Mesenchymal stem cell (in vitro differentiated cells and primary cell): ENCODE data around the gene KTI12.

Source experiments
- DNase-seq: peaks from one replicate; pipeline ENCODE4 v3.0.0-alpha.2; 2013
- H2AFZ ChIP-seq: one replicate; pipeline ENCODE4 v1.6.1; 2013; ENCODE audit warnings: low read depth, mild to moderate bottlenecking, control low read depth, inconsistent platforms, low read length, moderate library complexity
- H2AK5ac ChIP-seq: 2 replicates; pipeline ENCODE4 v1.6.1; 2013; ENCODE audit warnings: low read length, moderate library complexity, mild to moderate bottlenecking, inconsistent platforms; ENCODE audit not compliant: severe bottlenecking
- H2BK120ac ChIP-seq: one replicate; pipeline ENCODE4 v1.6.1; 2013; ENCODE audit warnings: low read depth, mild to moderate bottlenecking, inconsistent platforms, low read length, moderate library complexity
- H2BK12ac ChIP-seq, 2 experiments: one replicate each; pipeline ENCODE4 v1.6.1; 2013; ENCODE audit warnings: inconsistent platforms in 2 of 2, low read length in 2 of 2, mild to moderate bottlenecking in 2 of 2, moderate library complexity in 2 of 2, control low read depth in 1 of 2
- H2BK15ac ChIP-seq: one replicate; pipeline ENCODE4 v1.6.1; 2013; ENCODE audit warnings: mild to moderate bottlenecking, low read depth, inconsistent platforms; ENCODE audit not compliant: poor library complexity, severe bottlenecking
- H2BK5ac ChIP-seq: 2 replicates; pipeline ENCODE4 v1.6.1; 2013; ENCODE audit warnings: low read depth, mild to moderate bottlenecking, low read length, control low read depth, inconsistent platforms; ENCODE audit not compliant: poor library complexity, severe bottlenecking
- H3K14ac ChIP-seq, 2 experiments: one replicate each; pipeline ENCODE4 v1.6.1; 2013; ENCODE audit warnings: inconsistent platforms in 2 of 2, low read length in 2 of 2, control low read depth in 1 of 2, mild to moderate bottlenecking in 1 of 2, moderate library complexity in 1 of 2
- H3K18ac ChIP-seq, 2 experiments: one replicate each; pipeline ENCODE4 v1.6.1; 2013; ENCODE audit warnings: inconsistent platforms in 2 of 2, low read length in 2 of 2, control low read depth in 1 of 2, low read depth in 1 of 2, mild to moderate bottlenecking in 1 of 2
- H3K23ac ChIP-seq, 2 experiments: one replicate each; pipeline ENCODE4 v1.6.1; 2013; ENCODE audit warnings: inconsistent platforms in 2 of 2, low read length in 2 of 2, mild to moderate bottlenecking in 2 of 2, moderate library complexity in 2 of 2, control low read depth in 1 of 2
- H3K27ac ChIP-seq: 2 replicates; pipeline ENCODE4 v1.5.1; 2013; ENCODE audit warnings: mild to moderate bottlenecking, moderate library complexity, low read length, control low read depth, inconsistent platforms; ENCODE audit not compliant: poor library complexity, severe bottlenecking
- H3K27me3 ChIP-seq, 2 experiments: 2 replicates each; pipeline versions ENCODE4 v1.6.1 to v1.7.0; 2013; ENCODE audit warnings: low read length in 2 of 2, mild to moderate bottlenecking in 2 of 2, moderate library complexity in 2 of 2, control low read depth in 1 of 2, inconsistent platforms in 1 of 2; ENCODE audit not compliant: control insufficient read depth in 1 of 2, insufficient read depth in 1 of 2
- H3K36me3 ChIP-seq, 2 experiments: 2 replicates each; pipeline versions ENCODE4 v1.6.1 to v1.7.0; 2013; ENCODE audit warnings: low read length in 2 of 2, control low read depth in 1 of 2, inconsistent platforms in 1 of 2, low read depth in 1 of 2, mild to moderate bottlenecking in 1 of 2; ENCODE audit not compliant: insufficient read depth in 2 of 2, control insufficient read depth in 1 of 2
- H3K4ac ChIP-seq, 2 experiments: one replicate each; pipeline ENCODE4 v1.6.1; 2013; ENCODE audit warnings: inconsistent platforms in 2 of 2, low read length in 2 of 2, mild to moderate bottlenecking in 2 of 2, moderate library complexity in 2 of 2, control low read depth in 1 of 2, low read depth in 1 of 2
- H3K4me1 ChIP-seq: 2 replicates; pipeline ENCODE4 v1.6.1; 2013; ENCODE audit warnings: low read depth, low read length, control low read depth; ENCODE audit not compliant: control insufficient read depth, insufficient read depth
- H3K4me2 ChIP-seq: 2 replicates; pipeline ENCODE4 v1.6.1; 2013; ENCODE audit warnings: low read length, mild to moderate bottlenecking, inconsistent platforms; ENCODE audit not compliant: poor library complexity, severe bottlenecking
- H3K4me3 ChIP-seq, 2 experiments: 2 replicates each; pipeline versions ENCODE4 v1.5.1 to v1.7.0; 2013; ENCODE audit warnings: low read length in 2 of 2, mild to moderate bottlenecking in 2 of 2, control low read depth in 1 of 2, low read depth in 1 of 2; ENCODE audit not compliant: insufficient read depth in 1 of 2
- H3K79me1 ChIP-seq: replicated peaks from 2 replicates; pipeline ENCODE4 v1.6.1; 2013; ENCODE audit warnings: mild to moderate bottlenecking, control low read depth, low read length, inconsistent platforms; ENCODE audit not compliant: poor library complexity, severe bottlenecking
- H3K9ac ChIP-seq: 2 replicates; pipeline ENCODE4 v1.7.0; 2013; ENCODE audit warnings: mild to moderate bottlenecking, low read length, moderate library complexity
- H3K9me3 ChIP-seq: 2 replicates; pipeline ENCODE4 v1.7.0; 2013; ENCODE audit warnings: mild to moderate bottlenecking, low read length; ENCODE audit not compliant: control insufficient read depth
- H4K8ac ChIP-seq: one replicate; pipeline ENCODE4 v1.6.1; 2013; ENCODE audit warnings: inconsistent platforms, mild to moderate bottlenecking, low read length, moderate library complexity
- H4K91ac ChIP-seq: one replicate; pipeline ENCODE4 v1.6.1; 2013; ENCODE audit warnings: mild to moderate bottlenecking, low read length, inconsistent platforms
- WGBS: methylation state at CpG from one replicate; pipeline ENCODE4 v1.1.7; 2013; ENCODE audit warnings: mixed read lengths; 5-methylcytosine and 5-hydroxymethylcytosine counted together

Gene KTI12

DNA sequence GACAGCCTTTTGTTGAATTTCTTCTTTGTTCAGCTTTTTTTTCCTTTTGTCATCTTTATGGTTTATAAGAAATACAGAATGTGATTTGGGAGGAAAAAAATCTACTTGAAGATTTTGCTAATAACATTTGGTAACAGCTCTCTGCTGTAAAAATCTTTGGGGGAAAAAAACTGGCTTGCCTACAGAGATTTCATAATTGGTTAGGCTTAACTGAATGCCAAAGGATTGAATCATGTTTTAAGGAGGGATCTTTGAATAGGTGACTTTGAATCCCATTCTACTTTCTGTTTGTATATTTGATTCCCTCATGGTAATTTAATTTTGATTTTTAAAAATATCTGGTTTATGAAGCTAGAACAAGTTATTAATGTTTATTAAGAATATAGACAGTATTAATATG, 25.7 kb upstream of the KTI12 start:
- Histone ChIP-seq H3K4ac (no peak overlapping the region), H3K9me3 (no peaks in the 10 kb centered on the region), H4K91ac (no peak overlapping the region), H3K23ac (no peak overlapping the region), H3K4me3 (peak overlapping the region in 1 of 2 experiments; percentile 26), H3K27me3 (no peaks in the 10 kb centered on the region), H3K18ac (no peak overlapping the region), H3K79me1 (peaks cover 12% of the 10 kb centered on the region), H2AK5ac (no peak overlapping the region), H2BK120ac (no peak overlapping the region), H3K14ac (no peak overlapping the region), H3K4me1 (peaks cover 2% of the 10 kb centered on the region), H3K27ac (peak overlapping the region; percentile 23), H2BK15ac (no peak overlapping the region), H3K4me2 (no peak overlapping the region), H2AFZ (no peak overlapping the region), H2BK12ac (no peak overlapping the region), H2BK5ac (no peak overlapping the region), H3K9ac (peak overlapping the region; percentile 26), H3K36me3 (peaks cover 14 to 37% of the 10 kb centered on the region in 2 experiments), H4K8ac (no peak overlapping the region)
- peak; percentile 53 for DNase-seq

DNA sequence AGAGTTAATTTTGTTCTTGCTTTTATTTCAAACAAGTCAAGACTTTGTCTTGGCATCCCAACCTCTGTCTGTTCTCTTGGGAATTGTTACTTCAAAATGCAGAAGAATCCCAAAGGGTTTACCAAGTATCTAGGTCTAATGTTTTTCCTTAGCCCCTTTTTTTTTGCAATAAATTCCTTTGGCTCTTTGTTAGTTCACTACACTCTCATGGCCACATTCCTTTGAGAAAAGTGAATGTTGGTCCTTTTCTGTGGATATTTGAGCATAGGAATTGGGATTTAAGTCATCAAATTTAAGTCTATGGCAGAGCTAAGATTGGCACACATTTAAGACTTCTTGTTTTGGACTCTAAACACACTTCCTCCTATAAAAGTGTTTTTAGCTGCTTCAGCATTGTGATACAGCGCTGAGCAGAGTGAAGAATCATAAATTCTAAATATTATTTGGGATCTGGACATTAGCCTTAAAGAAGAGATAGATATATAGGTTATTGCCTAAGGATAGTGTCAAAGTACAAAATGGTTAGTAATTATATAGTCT, 24.3 kb upstream of the KTI12 start:
- H3K36me3 ChIP-seq = peaks cover 11 to 23% of the 10 kb centered on the region in 2 experiments
- no peaks in the 10 kb centered on the region for H3K27me3 ChIP-seq
- no peak overlapping the region for H2AFZ ChIP-seq
- no CpG with 5 or more reads among the region's 1 CpG for WGBS
- no peak overlapping the region for H3K4ac ChIP-seq
- H3K4me1 ChIP-seq = peaks cover 2% of the 10 kb centered on the region
- peak overlapping the region; percentile 94 for H3K9ac ChIP-seq
- no peak overlapping the region for H2AK5ac ChIP-seq
- no peak overlapping the region for H3K27ac ChIP-seq
- H4K91ac ChIP-seq = no peak overlapping the region
- no peak overlapping the region for H2BK12ac ChIP-seq
- no peak overlapping the region for H3K23ac ChIP-seq
- no peak overlapping the region for H2BK120ac ChIP-seq
- H3K18ac ChIP-seq = no peak overlapping the region
- no peak overlapping the region for H2BK5ac ChIP-seq
- H3K79me1 ChIP-seq = peaks cover 10% of the 10 kb centered on the region
- DNase-seq = no peak
- no peak overlapping the region for H3K14ac ChIP-seq
- no peaks in the 10 kb centered on the region for H3K9me3 ChIP-seq
- H2BK15ac ChIP-seq = no peak overlapping the region
- no peak overlapping the region for H3K4me2 ChIP-seq
- peak overlapping the region in 1 of 2 experiments; percentile 99 for H3K4me3 ChIP-seq
- H4K8ac ChIP-seq = no peak overlapping the region

DNA sequence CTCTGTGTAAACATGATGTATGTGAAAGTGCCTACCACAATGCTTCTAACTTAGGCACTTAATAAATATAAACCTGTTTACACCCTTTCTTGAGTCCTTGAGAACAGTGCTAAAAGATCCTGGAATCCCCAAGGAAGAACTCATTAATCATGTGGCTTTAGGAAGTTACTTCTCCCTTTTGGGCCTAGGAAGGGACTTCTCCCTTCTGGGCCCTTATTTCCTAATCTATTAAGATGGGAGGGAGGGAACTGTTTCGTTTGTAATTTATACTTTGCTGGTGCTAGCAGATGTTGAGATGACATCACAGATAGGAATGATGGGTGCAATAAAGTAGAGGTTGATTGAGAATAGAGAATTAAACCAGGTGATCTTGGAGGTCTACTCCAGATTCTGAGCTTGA, 23.6 kb upstream of the KTI12 start:
- peak overlapping the region; percentile 75 for H3K4me2 ChIP-seq
- WGBS = 33% methylated on average over 1 of the region's 1 CpG
- no peak overlapping the region for H4K8ac ChIP-seq

DNA sequence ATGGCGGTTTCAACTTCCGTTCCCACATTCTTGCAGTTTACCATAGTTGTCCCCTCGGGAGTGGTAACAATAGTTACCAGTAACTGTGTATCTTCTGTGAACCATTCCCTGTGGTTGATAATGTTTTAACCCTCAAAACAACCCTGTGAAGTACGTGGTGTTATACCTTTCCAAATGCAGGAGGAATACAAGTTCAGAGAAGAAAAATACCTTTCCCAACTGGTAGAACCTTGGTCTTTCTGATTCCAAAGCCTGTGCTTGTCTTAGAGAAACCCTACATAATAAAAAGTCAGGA, 23.3 kb upstream of the KTI12 start:
- H3K27me3 ChIP-seq = no peaks in the 10 kb centered on the region
- H2AFZ ChIP-seq = peak overlapping the region; percentile 97
- H4K91ac ChIP-seq = no peak overlapping the region

More for the DNA sequence above, 23.6 kb upstream of the KTI12 start:
- H3K4ac ChIP-seq = no peak overlapping the region
- no peaks in the 10 kb centered on the region for H3K4me1 ChIP-seq
- H2BK120ac ChIP-seq = no peak overlapping the region
- H2AFZ ChIP-seq = no peak overlapping the region
- H3K36me3 ChIP-seq = peaks cover 5 to 21% of the 10 kb centered on the region in 2 experiments
- no peaks in the 10 kb centered on the region for H3K27me3 ChIP-seq
- DNase-seq = no peak
- no peak overlapping the region for H3K14ac ChIP-seq
- peak overlapping the region in 1 of 2 experiments; percentile 99 for H3K4me3 ChIP-seq
- H2BK15ac ChIP-seq = no peak overlapping the region
- no peaks in the 10 kb centered on the region for H3K9me3 ChIP-seq
- no peak overlapping the region for H4K91ac ChIP-seq
- no peak overlapping the region for H2BK5ac ChIP-seq
- peak overlapping the region; percentile 69 for H2AK5ac ChIP-seq
- peak overlapping the region; percentile 94 for H3K9ac ChIP-seq
- no peak overlapping the region for H2BK12ac ChIP-seq
- no peak overlapping the region for H3K23ac ChIP-seq
- H3K79me1 ChIP-seq = peaks cover 6% of the 10 kb centered on the region
- H3K18ac ChIP-seq = no peak overlapping the region
- no peak overlapping the region for H3K27ac ChIP-seq

More for the DNA sequence above, 23.3 kb upstream of the KTI12 start:
- DNase-seq = no peak
- H3K4ac ChIP-seq = peak overlapping the region in 1 of 2 experiments; percentile 98
- peak overlapping the region; percentile 67 for H4K8ac ChIP-seq
- no peak overlapping the region for H2BK5ac ChIP-seq
- peak overlapping the region; percentile 91 to 99 for H3K4me3 ChIP-seq
- peak overlapping the region; percentile 75 for H3K4me2 ChIP-seq
- WGBS = 0% methylated on average over 2 of the region's 4 CpGs
- peak overlapping the region in 1 of 2 experiments; percentile 87 for H3K14ac ChIP-seq
- peak overlapping the region; percentile 40 for H2AK5ac ChIP-seq
- H3K36me3 ChIP-seq = peaks cover 4 to 25% of the 10 kb centered on the region in 2 experiments
- peak overlapping the region in 1 of 2 experiments; percentile 93 for H3K18ac ChIP-seq
- H3K9me3 ChIP-seq = no peaks in the 10 kb centered on the region
- peak overlapping the region; percentile 52 for H3K27ac ChIP-seq
- H2BK120ac ChIP-seq = no peak overlapping the region
- H3K9ac ChIP-seq = peak overlapping the region; percentile 94
- H3K23ac ChIP-seq = no peak overlapping the region
- no peak overlapping the region for H2BK15ac ChIP-seq
- H3K4me1 ChIP-seq = no peaks in the 10 kb centered on the region
- H3K79me1 ChIP-seq = peaks cover 6% of the 10 kb centered on the region
- H2BK12ac ChIP-seq = no peak overlapping the region
